HG03457 (cell line): ENCODE data around the gene MSI2.
"Not testable (repeated sequence)": the region's sequence is repeated elsewhere in the genome, so short reads cannot be mapped to it uniquely, and the experiment has no call there.

Experiments used
- ATAC-seq: cut with Tn5 transposase; IDR thresholded peaks from one replicate; pipeline ENCODE4 v1.9.1; 2021; ENCODE audit warnings: moderate number of reproducible peaks; ENCODE audit not compliant: unreplicated experiment

Gene MSI2

GRCh38 chr17:57255776-57256681 lies at the start of gene MSI2:
Gene MSI2 (plus strand): TSS chr17:57256523. CDS start chr17:57256743, 220 bp downstream.
- peak; percentile 43 for ATAC-seq

GRCh38 chr17:57206928-57207327 lies 49.4 kb upstream of the MSI2 start:
- ATAC-seq: no peak

- ATAC-seq: no peak
Measured at GRCh38 chr17:57207396-57207795, 48.9 kb upstream of the MSI2 start.

GRCh38 chr17:57210224-57210553 lies 46.1 kb upstream of the MSI2 start:
- no peak for ATAC-seq

- no peak for ATAC-seq
Measured at GRCh38 chr17:57210972-57211411, 45.3 kb upstream of the MSI2 start.

GRCh38 chr17:57211543-57211942 lies 44.8 kb upstream of the MSI2 start:
- ATAC-seq: no peak

GRCh38 chr17:57213180-57213825 lies 43.0 kb upstream of the MSI2 start:
- no peak for ATAC-seq

- no peak for ATAC-seq
Measured at GRCh38 chr17:57215317-57215716, 41.0 kb upstream of the MSI2 start.

- no peak for ATAC-seq
Measured at GRCh38 chr17:57221366-57222350, 34.7 kb upstream of the MSI2 start.

- not testable (repeated sequence) for ATAC-seq
Measured at GRCh38 chr17:57222422-57222821, 33.9 kb upstream of the MSI2 start.

GRCh38 chr17:57225127-57225526 lies 31.2 kb upstream of the MSI2 start:
- ATAC-seq: no peak

- no peak for ATAC-seq
Measured at GRCh38 chr17:57226793-57227192, 29.5 kb upstream of the MSI2 start.

- no peak for ATAC-seq
Measured at GRCh38 chr17:57228911-57229310, 27.4 kb upstream of the MSI2 start.

- no peak for ATAC-seq
Measured at GRCh38 chr17:57234061-57234738, 22.1 kb upstream of the MSI2 start.

GRCh38 chr17:57234739-57235092 lies 21.6 kb upstream of the MSI2 start:
- ATAC-seq: no peak

GRCh38 chr17:57235124-57235523 lies 21.2 kb upstream of the MSI2 start:
- ATAC-seq: no peak

GRCh38 chr17:57236686-57237299 lies 19.5 kb upstream of the MSI2 start:
- ATAC-seq: no peak

- ATAC-seq: no peak
Measured at GRCh38 chr17:57240648-57241047, 15.7 kb upstream of the MSI2 start.

GRCh38 chr17:57242148-57242547 lies 14.2 kb upstream of the MSI2 start:
- no peak for ATAC-seq

- ATAC-seq: no peak
Measured at GRCh38 chr17:57243171-57243622, 13.1 kb upstream of the MSI2 start.
